BE2C (cell line): Measurements from ENCODE around the gene TOLLIP. TPM values are rescaled to one million over a fixed set of nuclear protein-coding genes. Genes with fewer than 3 reads are reported as not detected.
"Not testable (repeated sequence)": the region's sequence is repeated elsewhere in the genome, so short reads cannot be mapped to it uniquely, and the experiment has no call there.

Experiments used
- DNase-seq: peaks from one replicate; pipeline ENCODE4 v3.0.0-alpha.2; 2020
- H3K27me3 ChIP-seq: fragments of 250-450 bp; sonication (Bioruptor Pico); 2 replicates; pipeline ENCODE4 v1.5.1; 2020; ENCODE audit warnings: mild to moderate bottlenecking
- H3K36me3 ChIP-seq: fragments of 250-450 bp; sonication (Bioruptor Pico); 2 replicates; pipeline ENCODE4 v1.5.1; 2020; ENCODE audit warnings: mild to moderate bottlenecking
- H3K4me1 ChIP-seq: fragments of 250-450 bp; sonication (Bioruptor Pico); 2 replicates; pipeline ENCODE4 v1.5.1; 2020
- H3K4me3 ChIP-seq: 2 replicates; pipeline ENCODE4 v1.5.1; 2011; ENCODE audit warnings: low read depth, low read length
- H3K9me3 ChIP-seq: fragments of 250-450 bp; sonication (Bioruptor Pico); 2 replicates; pipeline ENCODE4 v1.5.1; 2020
- polyA plus RNA-seq: library from polyadenylated mRNA; unstranded; fragments of >200 nt; gene quantifications from one replicate; pipeline ENCODE4 v1.2.1, GENCODE V29; 2012; ENCODE audit warnings: low read depth, missing spikeins; ENCODE audit not compliant: insufficient read length, insufficient read depth
- TF ChIP-seq, protein P1 (sequence below): IDR thresholded peaks from 2 replicates; pipeline ENCODE4 v1.5.1; 2012; ENCODE audit warnings: mild to moderate bottlenecking, low read depth, low read length

The TOLLIP gene
- 38.5 TPM for polyA plus RNA-seq

DNA sequence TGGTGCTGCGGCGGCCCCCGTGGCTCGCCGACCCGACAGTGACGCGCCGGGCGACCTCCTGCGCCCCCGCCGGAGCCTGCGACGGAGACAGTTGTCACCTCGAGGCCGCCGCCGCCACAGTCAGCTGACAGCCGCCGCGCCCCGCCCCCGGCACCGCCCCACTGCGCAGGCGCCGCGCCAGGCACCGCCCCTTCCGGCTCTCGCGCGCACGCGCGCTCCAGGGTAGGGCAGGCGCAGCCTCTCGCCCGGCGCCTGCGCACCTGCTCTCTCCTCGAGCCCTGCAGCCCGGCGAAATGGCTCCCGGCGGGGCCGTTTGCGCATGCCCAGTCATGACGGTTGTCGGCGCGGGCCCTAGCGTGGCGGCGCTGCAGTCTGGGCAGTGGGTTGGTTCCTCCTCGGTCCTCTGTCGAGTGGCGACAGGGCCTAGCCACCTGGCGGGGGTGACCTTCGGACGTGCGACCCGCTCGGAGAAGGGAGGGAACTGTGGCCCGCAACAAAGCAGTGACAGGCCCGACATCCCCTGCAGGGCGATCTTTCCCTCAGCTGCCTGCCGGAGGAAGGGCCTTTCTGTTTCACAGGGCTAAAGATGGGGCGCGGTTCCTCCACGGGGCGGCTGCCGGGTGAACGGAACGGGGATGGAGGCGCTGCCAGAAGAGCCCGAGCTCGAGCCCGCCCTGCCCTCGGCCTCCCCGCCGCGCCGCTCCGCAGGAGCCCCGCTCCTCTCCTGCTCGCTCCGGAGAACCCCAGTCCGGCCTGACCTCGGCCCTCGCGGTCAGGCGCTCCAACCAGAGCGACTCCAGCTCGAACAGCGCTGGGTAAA, at the start of gene TOLLIP:
Gene TOLLIP, minus strand, starts transcription at position 135 of the 820 bp plus-strand sequence. Its CDS starts 134 bp downstream, at position 1.
- Histone ChIP-seq H3K4me3 (peak within 1 kb of the TSS; percentile 52), H3K27me3 (no peaks in the 10 kb centered on the region), H3K4me1 (no peaks in the 10 kb centered on the region), H3K36me3 (no peaks in the 10 kb centered on the region), H3K9me3 (no peaks in the 10 kb centered on the region)
- TF ChIP-seq, protein P1, sequence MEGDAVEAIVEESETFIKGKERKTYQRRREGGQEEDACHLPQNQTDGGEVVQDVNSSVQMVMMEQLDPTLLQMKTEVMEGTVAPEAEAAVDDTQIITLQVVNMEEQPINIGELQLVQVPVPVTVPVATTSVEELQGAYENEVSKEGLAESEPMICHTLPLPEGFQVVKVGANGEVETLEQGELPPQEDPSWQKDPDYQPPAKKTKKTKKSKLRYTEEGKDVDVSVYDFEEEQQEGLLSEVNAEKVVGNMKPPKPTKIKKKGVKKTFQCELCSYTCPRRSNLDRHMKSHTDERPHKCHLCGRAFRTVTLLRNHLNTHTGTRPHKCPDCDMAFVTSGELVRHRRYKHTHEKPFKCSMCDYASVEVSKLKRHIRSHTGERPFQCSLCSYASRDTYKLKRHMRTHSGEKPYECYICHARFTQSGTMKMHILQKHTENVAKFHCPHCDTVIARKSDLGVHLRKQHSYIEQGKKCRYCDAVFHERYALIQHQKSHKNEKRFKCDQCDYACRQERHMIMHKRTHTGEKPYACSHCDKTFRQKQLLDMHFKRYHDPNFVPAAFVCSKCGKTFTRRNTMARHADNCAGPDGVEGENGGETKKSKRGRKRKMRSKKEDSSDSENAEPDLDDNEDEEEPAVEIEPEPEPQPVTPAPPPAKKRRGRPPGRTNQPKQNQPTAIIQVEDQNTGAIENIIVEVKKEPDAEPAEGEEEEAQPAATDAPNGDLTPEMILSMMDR = no peak
- DNase-seq = peak; percentile 91

DNA sequence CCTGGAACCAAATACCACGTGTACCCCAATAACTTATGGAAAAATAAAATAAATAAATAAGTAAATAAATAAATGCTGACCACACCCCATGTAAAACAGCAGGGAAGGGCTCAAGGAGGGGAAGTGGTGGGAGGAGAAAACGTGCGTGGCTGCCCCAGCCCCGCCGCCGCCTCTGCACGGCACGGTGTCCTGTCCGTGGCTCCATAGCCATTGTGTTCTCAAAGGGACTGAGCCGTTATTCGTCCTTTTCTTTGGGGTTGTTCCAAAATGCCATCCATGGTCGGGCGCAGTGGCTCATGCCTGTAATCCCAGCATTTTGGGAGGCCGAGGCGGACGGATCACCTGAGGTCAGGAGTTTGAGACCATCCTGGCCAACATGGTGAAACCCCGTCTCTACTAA, 49.5 kb upstream of the TOLLIP start:
- not testable (repeated sequence) for H3K36me3 ChIP-seq, H3K4me3 ChIP-seq, H3K9me3 ChIP-seq, H3K27me3 ChIP-seq, DNase-seq, H3K4me1 ChIP-seq

GRCh38 chr11:1358286-1358685, 48.9 kb upstream of the TOLLIP start:
- no peaks in the 10 kb centered on the region for H3K36me3 ChIP-seq
- TF ChIP-seq, protein P1 = no peak
- no peaks in the 10 kb centered on the region for H3K4me1 ChIP-seq
- H3K27me3 ChIP-seq = no peaks in the 10 kb centered on the region
- no peak for DNase-seq
- H3K4me3 ChIP-seq = no peak overlapping the region
- no peaks in the 10 kb centered on the region for H3K9me3 ChIP-seq

- no peak for DNase-seq
- no peaks in the 10 kb centered on the region for H3K36me3 ChIP-seq
- no peaks in the 10 kb centered on the region for H3K27me3 ChIP-seq
- H3K4me3 ChIP-seq = no peak overlapping the region
- TF ChIP-seq, protein P1 = no peak
- no peaks in the 10 kb centered on the region for H3K4me1 ChIP-seq
- no peaks in the 10 kb centered on the region for H3K9me3 ChIP-seq
Measured at GRCh38 chr11:1356478-1356960, 47.1 kb upstream of the TOLLIP start.

GRCh38 chr11:1356007-1356435, 46.6 kb upstream of the TOLLIP start:
- DNase-seq = no peak
- Histone ChIP-seq H3K9me3 (no peaks in the 10 kb centered on the region), H3K27me3 (no peaks in the 10 kb centered on the region), H3K4me3 (no peak overlapping the region), H3K4me1 (no peaks in the 10 kb centered on the region), H3K36me3 (no peaks in the 10 kb centered on the region)
- TF ChIP-seq, protein P1 = no peak

DNA sequence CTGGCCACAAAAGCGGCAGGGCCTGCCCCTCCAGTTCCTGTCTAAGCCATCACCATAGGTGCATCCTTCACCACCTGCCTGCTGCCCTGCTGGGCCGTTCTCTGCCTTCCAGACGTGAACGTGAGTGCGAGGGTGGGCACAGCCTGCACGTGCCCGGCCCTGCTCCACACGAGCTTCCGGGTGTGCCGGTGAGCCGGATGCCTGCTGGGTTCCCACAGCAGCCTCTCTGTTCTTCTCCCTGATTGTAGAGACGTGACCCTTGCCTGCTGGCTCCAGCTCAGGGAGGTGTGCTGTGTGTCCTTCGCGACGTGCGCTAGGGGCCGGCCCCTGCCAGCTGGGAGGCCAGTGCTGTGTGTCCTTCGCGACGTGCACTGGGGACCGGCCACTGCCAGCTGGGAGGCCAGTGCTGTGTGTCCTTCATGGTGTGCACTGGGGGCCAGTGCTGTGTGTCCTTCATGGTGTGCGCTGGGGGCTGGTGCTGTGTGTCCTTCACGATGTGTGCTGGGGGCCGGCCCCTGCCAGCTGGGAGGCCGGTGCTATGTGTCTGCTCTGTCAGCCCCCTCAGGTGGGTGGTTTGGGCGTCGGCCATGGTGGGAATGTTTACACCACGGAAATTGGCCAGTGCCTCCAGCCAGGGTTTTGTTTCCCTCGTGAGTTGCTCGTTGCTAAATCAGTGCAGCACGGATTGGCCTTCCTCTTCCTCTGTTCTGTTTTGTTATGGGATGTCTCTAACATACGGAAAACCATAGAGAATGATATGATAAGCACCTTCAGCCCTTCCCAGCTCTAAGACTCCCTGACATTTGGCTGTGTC, 44.9 kb upstream of the TOLLIP start:
- H3K4me3 ChIP-seq = no peak overlapping the region
- H3K36me3 ChIP-seq = no peaks in the 10 kb centered on the region
- H3K4me1 ChIP-seq = no peaks in the 10 kb centered on the region
- no peaks in the 10 kb centered on the region for H3K27me3 ChIP-seq
- TF ChIP-seq, protein P1 = no peak
- DNase-seq = no peak
- H3K9me3 ChIP-seq = no peaks in the 10 kb centered on the region
